GM21723 (cell line): ENCODE results near the gene R3HDM2.
"Not testable (repeated sequence)": the region's sequence is repeated elsewhere in the genome, so short reads cannot be mapped to it uniquely, and the experiment has no call there.

Experiments
- ATAC-seq: cut with Tn5 transposase; IDR thresholded peaks from one replicate; pipeline ENCODE4 v1.9.1; 2021; ENCODE audit warnings: mild to moderate bottlenecking, moderate library complexity; ENCODE audit not compliant: unreplicated experiment

The R3HDM2 gene

DNA sequence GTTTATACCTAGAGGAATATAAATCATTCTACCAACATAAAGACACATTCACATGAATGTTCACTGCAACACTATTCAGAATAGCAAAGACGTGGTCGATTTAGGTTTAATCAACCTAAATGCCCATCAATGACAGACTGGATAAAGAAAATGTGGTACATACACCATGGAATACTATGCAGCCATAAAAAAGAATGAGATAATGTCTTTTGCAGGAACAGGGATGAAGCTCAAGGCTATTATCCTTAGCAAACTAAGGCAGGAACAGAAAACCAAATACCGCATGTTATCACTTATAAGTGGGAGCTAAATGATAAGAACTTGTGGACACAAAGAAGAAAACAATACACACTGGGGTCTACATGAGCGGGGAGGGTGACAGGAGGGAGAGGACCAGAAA lies 94.5 kb downstream of the R3HDM2 start:
- ATAC-seq = not testable (repeated sequence)

GRCh38 chr12:57334219-57334618 lies 96.6 kb downstream of the R3HDM2 start:
- ATAC-seq = no peak

- ATAC-seq = no peak
Measured at GRCh38 chr12:57332646-57333312, 98.1 kb downstream of the R3HDM2 start.

- ATAC-seq = no peak
Measured at GRCh38 chr12:57330992-57331391, 99.9 kb downstream of the R3HDM2 start.

GRCh38 chr12:57329219-57329618 lies 101.6 kb downstream of the R3HDM2 start:
- ATAC-seq = no peak

- ATAC-seq = no peak
Measured at GRCh38 chr12:57325395-57325794, 105.4 kb downstream of the R3HDM2 start.

DNA sequence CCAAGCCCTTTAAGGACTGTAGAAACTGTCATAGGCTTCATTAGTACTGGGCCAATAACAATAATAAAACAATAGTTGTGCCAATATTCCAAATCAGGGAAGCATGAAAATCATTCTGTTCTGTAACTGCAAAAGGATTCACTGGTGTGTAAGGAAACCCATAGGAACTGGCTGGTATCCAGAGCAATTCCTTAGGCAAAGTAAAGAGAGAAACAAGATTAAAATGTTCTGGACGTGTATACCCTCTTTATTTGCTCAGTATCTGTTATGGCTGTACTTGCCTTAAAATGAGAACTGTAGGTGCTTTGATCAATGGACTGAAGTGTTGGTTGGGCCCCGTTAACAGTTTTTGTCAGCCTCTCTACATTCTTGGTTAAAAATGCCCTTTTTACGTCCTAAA lies 107.4 kb downstream of the R3HDM2 start:
- ATAC-seq = no peak

- ATAC-seq = no peak
Measured at GRCh38 chr12:57320639-57321038, 110.2 kb downstream of the R3HDM2 start.

DNA sequence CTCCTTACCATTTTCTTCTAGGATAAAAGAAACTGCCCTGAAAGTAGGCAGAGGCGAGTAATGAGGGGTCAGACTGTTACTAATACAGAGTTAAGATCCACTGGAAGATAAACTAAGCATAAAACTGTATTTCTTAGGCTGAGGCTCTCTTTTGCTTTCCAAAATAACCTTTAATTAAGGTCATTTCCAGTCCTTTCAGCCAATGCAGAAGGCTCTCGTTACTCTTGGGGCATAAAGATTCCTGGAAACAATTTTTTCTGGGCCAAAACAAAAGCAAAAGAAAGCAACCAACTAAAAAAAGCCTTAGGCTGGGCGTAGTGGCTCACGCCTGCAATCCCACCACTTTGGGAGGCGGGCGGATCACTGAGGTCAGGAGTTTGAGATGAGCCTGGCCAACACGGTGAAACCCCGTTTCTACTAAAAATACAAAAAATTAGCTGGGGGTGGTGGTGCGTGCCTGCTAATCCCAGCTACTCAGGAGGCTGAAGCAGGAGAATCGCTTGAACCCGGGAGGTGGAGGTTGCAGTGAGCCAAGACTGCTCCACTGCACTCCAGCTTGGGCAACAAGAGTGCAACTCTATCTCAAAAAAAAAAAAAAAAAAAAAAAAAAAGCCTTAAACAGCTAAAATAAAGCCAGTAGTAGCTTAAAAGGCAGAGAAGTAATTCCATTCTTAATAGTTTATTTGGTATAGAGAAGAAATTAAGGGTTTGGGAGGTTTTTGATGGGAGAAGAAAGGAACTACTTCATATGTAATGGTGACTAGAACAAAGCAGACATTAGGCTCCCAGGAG lies 111.0 kb downstream of the R3HDM2 start:
- no peak for ATAC-seq

DNA sequence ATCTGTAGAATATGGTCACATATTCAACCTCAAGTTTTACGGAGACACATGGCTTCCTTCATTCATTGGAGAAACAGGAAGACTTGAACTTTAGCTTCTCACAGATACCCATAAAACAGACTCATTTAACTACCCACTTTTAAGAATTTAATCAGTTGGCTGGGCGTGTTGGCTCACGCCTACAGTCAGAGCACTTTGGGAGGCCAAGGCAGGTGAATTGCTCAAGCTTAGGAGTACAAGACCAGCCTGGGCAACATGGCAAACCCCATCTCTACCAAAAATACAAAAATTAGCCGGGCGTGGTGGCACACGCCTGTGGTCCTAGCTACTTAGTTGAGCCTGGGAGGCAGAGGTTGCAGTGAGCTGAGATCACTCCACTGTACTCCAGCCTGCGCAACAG lies 115.2 kb downstream of the R3HDM2 start:
- no peak for ATAC-seq

- not testable (repeated sequence) for ATAC-seq
Measured at GRCh38 chr12:57312287-57312686, 118.6 kb downstream of the R3HDM2 start.

- no peak for ATAC-seq
Measured at GRCh38 chr12:57309420-57309819, 121.4 kb downstream of the R3HDM2 start.

DNA sequence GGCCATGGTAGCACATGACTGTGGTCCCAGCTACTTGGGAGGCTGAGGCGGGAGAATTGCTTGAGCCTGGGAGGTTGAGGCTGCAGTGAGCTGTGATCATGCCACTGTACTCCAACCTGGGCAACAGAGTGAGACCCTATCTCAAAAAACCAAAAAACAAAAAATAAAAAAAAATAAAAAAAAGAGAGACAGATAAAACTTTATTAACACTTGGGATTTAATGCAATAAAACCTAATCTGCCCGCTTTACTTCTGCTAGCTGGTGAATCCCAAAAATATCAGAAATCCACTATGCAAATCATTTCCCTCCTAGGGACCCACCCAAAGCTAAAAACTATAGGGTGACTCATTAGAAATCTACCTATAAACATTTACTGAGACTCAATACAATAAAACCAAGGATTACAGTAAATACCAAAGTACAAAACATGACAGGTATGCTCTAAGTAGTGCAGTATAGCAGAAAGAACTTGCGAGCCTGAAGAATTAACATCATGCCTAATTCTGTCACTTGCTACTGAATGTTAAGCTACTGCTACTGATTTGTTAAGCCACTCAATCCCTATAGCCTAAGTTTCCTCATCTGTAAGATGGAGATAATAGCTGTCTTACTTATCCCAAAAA lies 129.8 kb downstream of the R3HDM2 start:
- ATAC-seq = no peak

DNA sequence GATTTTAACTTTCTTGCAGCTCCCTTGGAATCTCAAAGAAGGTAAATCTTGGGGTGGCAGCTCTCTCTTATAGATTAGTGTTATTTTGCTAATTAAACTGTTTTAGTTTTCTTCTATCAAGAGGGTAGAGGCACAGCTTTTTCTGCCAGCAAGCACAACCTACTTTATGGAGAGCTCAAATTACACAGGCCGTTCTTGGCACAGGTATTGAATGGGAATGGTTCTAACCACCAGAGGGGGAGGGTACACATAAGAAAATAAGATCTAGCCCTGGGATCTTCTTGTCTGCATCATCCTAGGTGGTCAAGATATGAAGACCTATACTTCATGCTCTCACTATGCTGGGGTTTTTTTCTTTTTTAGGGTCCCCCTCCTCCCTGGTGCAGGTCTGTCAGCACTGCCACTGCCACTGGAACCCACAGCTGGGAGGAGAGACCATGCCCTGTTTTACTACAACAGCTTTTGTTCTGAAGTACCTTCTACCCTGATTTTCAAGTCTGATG lies 131.3 kb downstream of the R3HDM2 start:
- no peak for ATAC-seq

GRCh38 chr12:57296291-57296690 lies 134.6 kb downstream of the R3HDM2 start:
- no peak for ATAC-seq

DNA sequence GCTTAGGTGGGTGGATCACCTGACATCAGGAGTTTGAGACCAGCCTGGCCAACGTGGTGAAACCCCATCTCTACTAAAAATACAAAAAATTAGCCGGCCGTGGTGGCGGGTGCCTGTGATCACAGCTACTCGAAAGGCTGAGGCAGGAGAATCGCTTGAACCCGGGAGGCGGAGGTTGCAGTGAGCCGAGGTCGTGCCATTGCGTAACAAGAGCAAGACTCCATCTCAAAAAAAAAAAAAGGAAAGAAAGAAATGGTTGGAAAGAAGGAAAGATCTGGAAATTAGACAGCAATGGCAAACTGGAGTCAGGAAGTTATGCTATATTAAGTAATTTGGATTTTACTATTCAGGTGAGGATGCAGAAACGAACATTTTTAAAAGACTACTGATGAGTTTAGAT lies 148.8 kb downstream of the R3HDM2 start:
- ATAC-seq = not testable (repeated sequence)

GRCh38 chr12:57280211-57281062 lies 150.4 kb downstream of the R3HDM2 start:
- peak; percentile 96 for ATAC-seq

DNA sequence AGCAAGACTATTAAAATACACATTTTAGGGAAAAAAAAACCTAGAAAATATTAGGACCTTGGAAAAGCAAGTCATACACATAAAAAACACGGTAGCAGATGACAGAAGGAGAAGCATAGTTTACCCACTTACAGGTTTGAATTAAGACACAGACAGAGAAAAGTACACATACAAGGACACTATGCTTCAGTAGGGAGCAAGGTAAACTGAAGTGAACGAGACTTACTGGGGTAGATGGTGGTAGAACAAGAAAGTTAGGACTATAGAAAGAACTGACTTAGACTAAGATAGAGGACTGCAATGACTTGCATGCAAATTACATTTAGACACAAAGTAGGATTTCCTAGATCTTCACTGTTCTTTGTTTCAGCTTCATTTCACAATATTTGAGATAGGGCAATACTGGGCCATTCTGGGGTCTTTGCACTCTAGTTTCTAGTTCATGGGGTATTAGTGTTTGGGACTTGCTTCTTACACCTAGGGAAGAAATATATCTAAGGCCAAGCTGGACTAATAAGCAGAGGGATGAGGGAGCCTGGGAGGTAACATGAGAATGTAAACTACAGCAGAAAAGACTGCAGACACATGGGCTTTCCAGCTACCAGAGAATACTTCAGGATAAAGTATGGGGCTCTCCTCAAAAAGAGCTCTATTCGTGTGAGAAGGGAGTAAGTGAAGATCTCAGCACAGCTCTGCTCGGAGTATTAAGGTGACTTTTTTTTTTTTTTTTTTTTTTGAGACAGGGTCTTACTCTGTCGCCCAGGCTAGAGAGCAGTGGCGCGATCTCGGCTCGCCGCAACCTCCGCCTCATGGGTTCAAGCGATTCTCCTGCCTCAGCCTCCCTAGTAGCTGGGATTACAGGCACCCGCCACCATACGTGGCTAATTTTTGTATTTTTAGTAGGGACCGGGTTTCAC lies 152.1 kb downstream of the R3HDM2 start:
- ATAC-seq = no peak

DNA sequence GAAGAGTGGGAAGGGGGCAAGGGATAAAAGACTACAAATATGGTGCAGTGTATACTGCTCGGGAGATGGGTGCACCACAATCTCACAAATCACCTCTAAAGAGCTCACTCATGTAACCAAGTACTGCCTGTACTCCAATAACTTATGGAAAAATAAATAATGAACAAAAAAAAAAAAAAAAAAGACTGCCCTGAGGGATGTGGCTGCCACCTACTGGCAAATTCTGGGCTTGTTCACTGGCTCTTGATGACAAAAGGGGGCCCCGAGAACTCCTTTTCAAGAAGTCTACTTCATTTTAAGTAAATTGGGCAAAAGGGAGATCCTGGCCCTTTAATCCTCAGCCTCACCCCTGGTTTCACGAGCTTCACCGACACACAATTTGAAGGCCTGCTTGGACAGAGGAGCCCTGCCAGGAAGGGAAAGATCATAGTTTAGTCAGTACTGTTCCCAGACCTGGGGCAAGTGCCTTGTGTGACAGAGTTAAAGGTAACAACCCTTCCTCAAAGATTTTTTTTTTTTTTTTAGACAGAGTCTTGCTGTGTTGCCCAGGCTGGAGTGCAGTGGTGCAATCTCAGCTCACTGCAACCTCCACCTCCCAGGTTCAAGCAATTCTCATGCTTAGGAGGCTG lies 153.8 kb downstream of the R3HDM2 start:
- ATAC-seq = no peak
